Measurements from ENCODE around the gene ETNK1. TPM values are rescaled to one million over a fixed set of nuclear protein-coding genes. Genes with fewer than 3 reads are reported as not detected.
"Not testable (repeated sequence)": the region's sequence is repeated elsewhere in the genome, so short reads cannot be mapped to it uniquely, and the experiment has no call there.

Gene ETNK1
- total RNA-seq, 1 donor from 2014 or later = 82.4 TPM

DNA sequence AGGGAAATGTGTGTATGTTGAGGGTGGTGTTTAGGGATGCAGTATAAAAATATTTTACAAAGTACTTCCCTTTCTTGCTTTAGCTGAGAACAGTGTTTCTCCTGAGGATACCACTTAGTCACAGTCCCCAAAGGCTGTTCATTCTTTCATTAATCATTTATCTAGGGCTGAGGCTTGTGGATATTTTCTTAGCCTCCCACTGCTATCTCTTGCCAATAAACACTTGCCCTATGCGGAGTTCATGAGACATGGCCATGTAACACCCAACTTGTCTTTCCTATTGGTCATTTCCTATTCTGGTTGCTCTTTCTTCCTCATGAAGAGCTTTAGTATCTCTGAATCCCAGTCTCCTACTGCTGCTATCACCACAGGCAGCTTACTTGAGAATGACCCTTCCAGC lies 75.1 kb downstream of the ETNK1 start:
- Histone ChIP-seq H3K27me3 (ENCODE audit: low read depth) (no peaks in the 10 kb centered on the region), H3K4me1 (no peaks in the 10 kb centered on the region), H3K36me3 (no peaks in the 10 kb centered on the region), H3K27ac (no peak overlapping the region), H3K4me3 (no peak overlapping the region), H3K9me3 (no peaks in the 10 kb centered on the region)
- intact Hi-C loops (cut with DNase I) = no loop called here
- DNase-seq = no peak
- no peak for ATAC-seq
- TF ChIP-seq, protein P1, sequence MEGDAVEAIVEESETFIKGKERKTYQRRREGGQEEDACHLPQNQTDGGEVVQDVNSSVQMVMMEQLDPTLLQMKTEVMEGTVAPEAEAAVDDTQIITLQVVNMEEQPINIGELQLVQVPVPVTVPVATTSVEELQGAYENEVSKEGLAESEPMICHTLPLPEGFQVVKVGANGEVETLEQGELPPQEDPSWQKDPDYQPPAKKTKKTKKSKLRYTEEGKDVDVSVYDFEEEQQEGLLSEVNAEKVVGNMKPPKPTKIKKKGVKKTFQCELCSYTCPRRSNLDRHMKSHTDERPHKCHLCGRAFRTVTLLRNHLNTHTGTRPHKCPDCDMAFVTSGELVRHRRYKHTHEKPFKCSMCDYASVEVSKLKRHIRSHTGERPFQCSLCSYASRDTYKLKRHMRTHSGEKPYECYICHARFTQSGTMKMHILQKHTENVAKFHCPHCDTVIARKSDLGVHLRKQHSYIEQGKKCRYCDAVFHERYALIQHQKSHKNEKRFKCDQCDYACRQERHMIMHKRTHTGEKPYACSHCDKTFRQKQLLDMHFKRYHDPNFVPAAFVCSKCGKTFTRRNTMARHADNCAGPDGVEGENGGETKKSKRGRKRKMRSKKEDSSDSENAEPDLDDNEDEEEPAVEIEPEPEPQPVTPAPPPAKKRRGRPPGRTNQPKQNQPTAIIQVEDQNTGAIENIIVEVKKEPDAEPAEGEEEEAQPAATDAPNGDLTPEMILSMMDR (IDR thresholded peaks at IDR 0.05) = no peak

DNA sequence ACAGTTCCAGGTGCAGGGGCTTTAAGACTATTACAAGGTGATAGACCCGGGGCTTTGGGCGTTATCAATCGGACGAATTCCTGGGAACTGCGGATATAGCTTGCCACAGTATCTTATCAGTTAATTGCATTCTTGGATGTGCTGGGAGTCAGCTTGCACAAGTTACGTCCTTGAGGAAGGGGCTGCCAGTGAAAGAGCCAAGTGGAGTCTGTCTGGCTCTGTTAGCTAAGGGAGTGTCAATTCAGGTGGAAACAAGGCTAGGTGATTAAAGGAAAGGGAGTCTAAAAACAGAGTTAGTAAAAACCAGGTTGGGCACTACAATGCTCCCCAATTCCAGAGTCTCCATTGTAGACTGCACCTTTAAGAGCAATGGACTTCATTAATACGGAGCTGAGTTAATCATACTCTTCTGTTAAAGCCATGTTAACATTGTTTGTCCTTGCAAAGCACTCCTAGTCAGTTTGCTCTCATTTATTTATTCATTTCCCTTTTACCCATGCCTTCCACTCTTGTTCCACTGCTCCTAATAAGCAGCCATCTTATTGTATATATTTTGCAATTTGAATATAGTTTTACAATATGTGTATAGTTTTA lies 76.3 kb downstream of the ETNK1 start:
- DNase-seq; H3K27ac ChIP-seq; H3K4me3 ChIP-seq; H3K27me3 ChIP-seq (ENCODE audit: low read depth); ATAC-seq; intact Hi-C loops (cut with DNase I); H3K4me1 ChIP-seq; H3K9me3 ChIP-seq; H3K36me3 ChIP-seq: not testable (repeated sequence)

DNA sequence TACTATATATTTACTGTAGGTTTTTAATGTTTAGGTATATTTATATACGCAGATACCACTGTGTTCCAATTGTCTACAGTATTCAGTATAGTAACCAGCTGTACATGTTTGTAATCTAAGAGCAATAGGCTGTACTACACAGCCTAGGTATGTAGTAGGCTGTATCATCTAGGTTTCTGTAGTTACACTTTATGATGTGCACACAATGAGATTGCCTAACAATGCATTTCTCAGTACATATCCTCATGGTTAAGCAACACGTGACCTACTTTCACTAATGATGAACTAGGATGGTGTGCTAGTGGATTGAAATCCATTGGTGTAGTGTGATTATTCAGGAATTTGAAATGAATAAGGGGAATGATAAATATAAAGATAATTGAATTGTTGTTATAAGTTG lies 77.7 kb downstream of the ETNK1 start:
- TF ChIP-seq, protein P1 (IDR thresholded peaks at IDR 0.05) = no peak
- H3K27ac ChIP-seq = no peak overlapping the region
- DNase-seq (no peak), ATAC-seq (no peak)
- H3K4me1 ChIP-seq = no peaks in the 10 kb centered on the region
- no peaks in the 10 kb centered on the region for H3K27me3 ChIP-seq (ENCODE audit: low read depth)
- no peaks in the 10 kb centered on the region for H3K9me3 ChIP-seq
- H3K4me3 ChIP-seq = no peak overlapping the region
- intact Hi-C loops (cut with DNase I) = no loop called here
- H3K36me3 ChIP-seq = no peaks in the 10 kb centered on the region

DNA sequence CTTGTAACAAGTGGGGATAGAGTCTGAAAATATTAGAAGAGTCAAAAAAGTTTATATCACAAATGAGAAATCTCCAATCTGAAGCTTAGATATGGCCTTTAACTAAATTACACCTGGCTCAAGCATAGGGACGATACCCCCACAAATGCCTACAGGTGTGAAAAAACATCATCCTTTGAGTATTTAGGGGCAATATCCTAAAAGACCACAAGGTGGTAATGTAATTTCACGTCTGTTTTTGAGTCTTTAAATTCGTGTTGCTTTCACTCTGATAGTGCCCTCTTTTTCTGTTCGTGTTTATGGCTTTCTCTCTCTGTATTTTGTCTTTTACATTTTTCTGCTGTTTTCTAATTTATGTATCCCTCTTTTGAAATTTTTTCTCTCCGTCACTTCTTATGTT lies 84.3 kb downstream of the ETNK1 start:
- intact Hi-C loops (cut with DNase I) = no loop called here
- Histone ChIP-seq H3K36me3 (no peaks in the 10 kb centered on the region), H3K27me3 (ENCODE audit: low read depth) (no peaks in the 10 kb centered on the region), H3K4me1 (no peaks in the 10 kb centered on the region), H3K4me3 (no peak overlapping the region), H3K27ac (no peak overlapping the region), H3K9me3 (no peaks in the 10 kb centered on the region)
- ATAC-seq (no peak), DNase-seq (no peak)
- TF ChIP-seq, protein P1 (IDR thresholded peaks at IDR 0.05) = peak; percentile 34

DNA sequence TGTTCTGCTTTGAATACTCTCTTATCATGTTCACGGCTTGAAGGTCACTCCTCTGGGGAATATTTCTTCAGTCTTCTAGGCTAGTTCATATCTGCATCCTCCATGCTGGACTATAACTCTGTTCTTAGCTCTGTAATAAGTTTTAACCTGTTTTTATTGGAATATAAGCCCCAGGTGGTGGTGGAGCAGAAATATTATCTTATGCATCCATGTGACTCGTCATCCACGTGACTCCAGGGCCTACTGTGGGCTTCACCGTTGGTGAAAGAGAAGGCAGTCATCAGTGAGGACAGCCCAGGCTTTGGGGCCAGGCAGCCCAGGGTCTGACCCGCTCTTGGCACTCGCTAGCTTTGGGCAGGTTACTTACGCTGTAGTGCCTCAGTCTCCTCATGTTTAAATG lies 87.1 kb downstream of the ETNK1 start:
- TF ChIP-seq, protein P1 (IDR thresholded peaks at IDR 0.05) = no peak
- Histone ChIP-seq H3K36me3 (no peaks in the 10 kb centered on the region), H3K4me1 (no peaks in the 10 kb centered on the region), H3K27me3 (ENCODE audit: low read depth) (no peaks in the 10 kb centered on the region), H3K27ac (no peak overlapping the region), H3K4me3 (no peak overlapping the region), H3K9me3 (no peaks in the 10 kb centered on the region)
- DNase-seq = no peak
- intact Hi-C loops (cut with DNase I) = no loop called here
- no peak for ATAC-seq

DNA sequence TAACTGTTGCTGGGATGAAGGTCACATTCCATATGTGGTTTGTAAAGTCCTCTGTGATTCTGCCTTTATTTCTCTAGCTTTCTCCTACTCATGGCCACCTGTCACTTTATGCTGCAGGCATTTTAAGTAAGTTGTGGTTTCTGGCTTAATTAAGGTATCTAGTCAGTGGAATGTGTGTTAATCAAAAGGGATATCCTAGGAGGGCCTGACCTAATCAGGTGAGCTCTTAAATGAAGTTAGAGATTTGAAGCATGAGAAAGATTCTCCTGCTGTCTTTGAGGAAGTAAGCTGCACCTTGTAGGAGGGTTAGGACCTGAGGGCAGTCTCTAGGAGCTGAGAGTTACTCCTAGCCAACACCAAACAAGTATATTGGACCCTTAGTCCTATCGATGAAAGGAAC lies 90.3 kb downstream of the ETNK1 start:
- TF ChIP-seq, protein P1 (IDR thresholded peaks at IDR 0.05) = no peak
- no peak for DNase-seq
- no peaks in the 10 kb centered on the region for H3K9me3 ChIP-seq
- H3K27me3 ChIP-seq (ENCODE audit: low read depth) = no peaks in the 10 kb centered on the region
- H3K4me1 ChIP-seq = no peaks in the 10 kb centered on the region
- H3K36me3 ChIP-seq = no peaks in the 10 kb centered on the region
- H3K27ac ChIP-seq = no peak overlapping the region
- ATAC-seq = no peak
- no peak overlapping the region for H3K4me3 ChIP-seq
- intact Hi-C loops (cut with DNase I) = no loop called here

All from lower lobe of right lung (tissue), 2 donors.